Heart left ventricle (tissue), 16 donors: ENCODE results near the gene RPS14. TPM values are rescaled to one million over a fixed set of nuclear protein-coding genes. Genes with fewer than 3 reads are reported as not detected.

Experiments
- ATAC-seq, 4 donors: fragments of 200-7000 bp; cut with Tn5 transposase; one replicate each; pipeline ENCODE4 v1.9.1; 2020 to 2022; ENCODE audit warnings: moderate library complexity in 4 of 4, mild to moderate bottlenecking in 3 of 4, moderate number of reproducible peaks in 1 of 4
- DNase-seq, 5 donors: peaks; one replicate each; pipeline ENCODE4 v3.0.0-alpha.2; 2020
- H3K27ac ChIP-seq, 12 donors: fragments of 200-600 bp; sonication (generic) in 4 of 12; one replicate each; pipeline versions ENCODE4 v1.5.0 to v1.8.0; 2016 to 2022; ENCODE audit warnings: mild to moderate bottlenecking in 2 of 12
- H3K27me3 ChIP-seq, 9 donors: fragments of 200-600 bp; sonication (generic) in 2 of 9; one replicate each; pipeline versions ENCODE4 v1.5.1 to v1.8.0; 2016 to 2022; ENCODE audit warnings: mild to moderate bottlenecking in 3 of 9
- H3K36me3 ChIP-seq, 9 donors: fragments of 200-600 bp; sonication (generic) in 2 of 9; one replicate each; pipeline versions ENCODE4 v1.5.0 to v1.8.0; 2018 to 2022; ENCODE audit warnings: mild to moderate bottlenecking in 2 of 9
- H3K4me1 ChIP-seq, 12 donors: fragments of 200-600 bp; sonication (generic) in 4 of 12; one replicate each; pipeline versions ENCODE4 v1.5.0 to v1.8.0; 2016 to 2022; ENCODE audit warnings: mild to moderate bottlenecking in 3 of 12
- H3K4me3 ChIP-seq, 12 donors: fragments of 200-600 bp; sonication (generic) in 4 of 12; one replicate each; pipeline versions ENCODE4 v1.5.0 to v1.8.0; 2017 to 2022; ENCODE audit warnings: mild to moderate bottlenecking in 9 of 12, moderate library complexity in 4 of 12
- H3K9me3 ChIP-seq, 12 donors: fragments of 200-600 bp; sonication (generic) in 4 of 12; one replicate each; pipeline versions ENCODE4 v1.5.0 to v1.8.0; 2016 to 2022; ENCODE audit warnings: mild to moderate bottlenecking in 1 of 12
- CTCF ChIP-seq, 12 donors: fragments of 200-600 bp; sonication (generic) in 4 of 12; IDR thresholded peaks; one replicate each; pipeline versions ENCODE4 v1.5.0 to v1.8.0; 2018 to 2022; ENCODE audit warnings: antibody characterized with exemption in 12 of 12, mild to moderate bottlenecking in 5 of 12
- POLR2A ChIP-seq, 2 donors: fragments of 450-650 bp; IDR thresholded peaks; one replicate each; pipeline ENCODE4 v1.6.1; 2017; ENCODE audit warnings: antibody characterized with exemption in 2 of 2, mild to moderate bottlenecking in 2 of 2, moderate library complexity in 2 of 2
- WGBS, 4 donors: extraction: QIAGEN DNeasy Blood & Tissue Kit in 2 of 4; methylation state at CpG; one replicate each; pipeline versions ENCODE4 v1.1.5 to v1.1.7; 2013 to 2018; 5-methylcytosine and 5-hydroxymethylcytosine counted together
- intact Hi-C, 10 donors: fragments of 100-400 bp; cut with DNase I; formaldehyde crosslinking; loops; one replicate each; pipeline versions ENCODE4 v1.11.1 to v1.14.2; 2022
- polyA plus RNA-seq, 2 donors: library from polyadenylated mRNA; stranded (reverse); fragments of 200-250 nt; gene quantifications; one replicate each; pipeline ENCODE4 v1.2.3, GENCODE V29; 2013
- total RNA-seq, 9 donors: library from RNA; depleted of rRNA in 2 of 9; stranded (reverse); fragments of >200 nt in 2 of 9; fragmentation: NEBNext Ultra II Directional in 3 of 9; extraction: Animal tissue kit (Norgen Biotek cat#: 25700) in 3 of 9; gene quantifications; one replicate each; pipeline versions ENCODE4 v1.1.0 to v1.2.4, GENCODE V29; 2016 to 2023
- donor health status: ischemic (EF 13 %, LVEDD 7.1; RV severe dilation, severe dysfunction).
- donor health status: healthy with polysubstance abuse.
- donor health status: DM: no; HTN: yes; CAD: no.
- donor health status: DM: no; HTN: no; CAD: no.
- donor health status: ischemic (EF 25% LVEDD 6.9; RV normal size, moderate dysfunction).
- donor health status: ischemic (EF 25% LVEDD 5.7; RV mildly dilated, moderate dysfunction).
- donor health status: healthy.
- donor health status: DM: yes; HTN: yes; CAD: no.
- donor health status: ischemic (EF 35%, LVEDD 5.7; RV mildly dilated, moderate dysfunction).
- donor health status: nonischemic (EF 11% LVEDD 7.7; RV severe dilation, severe dysfunction).
- donor health status: DM: yes; HTN: yes; CAD: no.
- donor health status: PGD.
- donor health status: ischemic (EF 29% LVEDD 5.4; RV normal size, mild dysfunction).
- donor health status: nonischemic (EF 23%, LVEDD 6.1; RV moderate dilation, normal function).

Gene RPS14
- total and polyA plus RNA-seq, 11 donors = 1,031 to 3,474 (median 1,358) TPM

DNA sequence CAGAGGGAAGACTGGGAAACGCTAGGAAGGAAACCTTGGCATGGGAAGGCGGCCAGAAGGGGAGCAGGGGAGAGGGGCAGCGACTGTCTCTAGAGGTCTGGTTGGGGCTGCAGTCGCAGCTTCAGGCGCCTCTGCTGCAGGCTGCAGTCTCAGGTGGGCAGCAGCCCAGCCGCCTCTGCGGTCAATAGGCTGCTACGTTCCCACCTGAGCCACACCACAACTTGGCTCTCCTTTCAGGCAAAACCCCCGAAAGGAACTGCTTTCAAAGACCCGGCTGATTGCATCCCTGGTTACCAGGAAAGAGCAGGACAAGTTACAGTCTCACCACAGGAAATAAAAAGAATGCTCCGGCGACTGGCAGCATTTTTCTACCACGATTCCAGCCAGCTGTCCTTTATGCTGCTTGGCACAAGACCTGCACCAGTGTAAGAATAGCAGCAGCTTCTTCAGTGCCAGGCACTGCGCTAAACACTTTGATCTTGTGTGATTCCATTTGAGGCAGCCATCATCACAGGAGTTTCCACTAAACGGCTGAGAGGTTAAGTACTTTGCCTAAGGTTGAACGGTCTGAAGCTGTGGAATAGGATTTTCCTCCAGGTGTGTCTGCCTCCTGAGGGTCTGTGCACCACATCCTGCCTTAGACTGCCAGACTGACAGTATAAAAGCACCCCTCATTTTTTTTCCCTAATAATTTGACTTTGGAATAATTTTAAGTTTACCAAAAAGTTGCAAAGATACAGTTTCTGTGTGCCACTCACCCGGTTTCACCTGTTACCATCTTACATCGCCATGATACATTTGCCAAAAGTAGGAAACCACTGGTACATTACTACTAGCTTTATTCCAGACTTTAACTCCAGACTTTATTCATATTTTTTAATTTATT is 7.5 kb downstream of the RPS14 start:
- Histone ChIP-seq H3K27me3 (no peaks in the 10 kb centered on the region), H3K27ac (peak overlapping the region in 11 of 12 donors; percentile 32 to 75 (median 62)), H3K36me3 (peaks cover 0 to 52% (median 40%) of the 10 kb centered on the region in 9 donors), H3K4me1 (peaks cover 0 to 21% (median 10%) of the 10 kb centered on the region in 12 donors), H3K9me3 (no peaks in the 10 kb centered on the region), H3K4me3 (no peak overlapping the region)
- TF ChIP-seq POLR2A (IDR thresholded peaks at IDR 0.05) = no peak
- TF ChIP-seq CTCF (IDR thresholded peaks at IDR 0.05) = no peak
- ATAC-seq (peak; percentile 76 to 85 (median 79)), DNase-seq (peak in 3 of 5 donors; percentile 33 to 67 (median 65))
- 42 to 51% (median 45%) methylated on average over 17 to 18 of the region's 18 CpGs for WGBS, 4 donors
- intact Hi-C loops = loop anchor here in 1 of 10 donors (10.0 kb wide), 1 partner anchor 47 kb away; no protein-coding TSS in a partner anchor

- WGBS, 4 donors = 86 to 89% (median 89%) methylated on average over 12 of the region's 12 CpGs
- ATAC-seq (no peak), DNase-seq (no peak)
- H3K4me1 ChIP-seq = peaks cover 0 to 16% (median 8%) of the 10 kb centered on the region in 12 donors
- no peak for TF ChIP-seq CTCF (IDR thresholded peaks at IDR 0.05)
- H3K4me3 ChIP-seq = no peak overlapping the region
- no peaks in the 10 kb centered on the region for H3K27me3 ChIP-seq
- H3K27ac ChIP-seq = peak overlapping the region in 11 of 12 donors; percentile 32 to 75 (median 62)
- intact Hi-C loops = loop anchor here in 1 of 10 donors (10.0 kb wide), 1 partner anchor 46 kb away; no protein-coding TSS in a partner anchor
- H3K9me3 ChIP-seq = no peaks in the 10 kb centered on the region
- H3K36me3 ChIP-seq = peaks cover 0 to 44% (median 31%) of the 10 kb centered on the region in 9 donors
These were observed 8.4 kb downstream of the RPS14 start for GRCh38 chr5:150440948-150441812.

DNA sequence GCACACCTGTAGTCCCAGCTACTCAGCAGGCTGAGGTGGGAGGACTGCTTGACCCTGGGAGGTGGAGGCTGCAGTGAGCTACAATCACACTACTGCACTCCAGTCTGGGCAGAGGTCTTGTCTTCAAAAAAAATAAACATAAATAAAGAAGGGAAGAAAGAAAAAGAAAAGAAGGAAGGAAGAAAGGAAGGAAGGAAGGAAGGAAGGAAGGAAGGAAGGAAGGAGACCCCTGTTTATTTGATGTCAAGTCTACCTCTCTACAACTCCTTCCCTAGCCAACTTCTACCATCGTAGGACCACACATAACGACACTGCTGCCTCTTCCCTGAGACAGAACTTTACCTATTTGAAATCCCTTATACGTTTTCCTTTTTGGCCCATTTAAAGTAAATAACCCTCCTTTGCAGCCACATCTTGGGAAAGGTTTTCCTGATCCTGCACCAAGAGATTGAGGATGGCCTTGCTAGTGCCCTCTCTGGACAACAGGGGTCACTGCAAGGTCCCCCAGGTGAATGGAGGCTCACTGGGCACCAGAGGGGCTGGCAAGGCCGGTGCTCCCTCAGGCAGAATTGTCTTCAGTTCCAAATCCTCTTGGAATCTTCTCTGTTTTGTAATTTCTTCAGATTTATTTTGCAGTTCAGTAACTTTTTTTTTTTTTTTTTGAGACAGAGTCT is 10.5 kb downstream of the RPS14 start:
- 55 to 65% (median 58%) methylated on average over 4 of the region's 4 CpGs for WGBS, 4 donors
- Histone ChIP-seq H3K27ac (no peak overlapping the region), H3K4me1 (peaks cover 0 to 19% (median 10%) of the 10 kb centered on the region in 12 donors), H3K4me3 (no peak overlapping the region), H3K27me3 (no peaks in the 10 kb centered on the region), H3K9me3 (no peaks in the 10 kb centered on the region), H3K36me3 (peaks cover 0 to 22% (median 9%) of the 10 kb centered on the region in 9 donors)
- DNase-seq = no peak
- TF ChIP-seq POLR2A (IDR thresholded peaks at IDR 0.05) (no peak), CTCF (IDR thresholded peaks at IDR 0.05) (peak in 11 of 12 donors; percentile 23 to 63 (median 51))
- intact Hi-C loops = loop anchor here in 9 of 10 donors (5.0 to 10.0 kb wide), 10 partner anchors 37 to 434 kb away; partner anchors contain the start of genes CDX1 (in 1 of the 9), HMGXB3 (in 1 of the 9), TCOF1 (in 1 of the 9) and TIGD6 (in 1 of the 9)
- ATAC-seq = no peak
